Uterine smooth muscle cell (primary cell): ENCODE results near the gene SLC25A40. TPM values are rescaled to one million over a fixed set of nuclear protein-coding genes. Genes with fewer than 3 reads are reported as not detected.

Source experiments
- total RNA-seq: library from RNA; depleted of rRNA; stranded (reverse); fragments of >200 nt; gene quantifications from 2 replicates; pipeline ENCODE4 v1.2.3, GENCODE V29; 2014

Gene SLC25A40, protein sequence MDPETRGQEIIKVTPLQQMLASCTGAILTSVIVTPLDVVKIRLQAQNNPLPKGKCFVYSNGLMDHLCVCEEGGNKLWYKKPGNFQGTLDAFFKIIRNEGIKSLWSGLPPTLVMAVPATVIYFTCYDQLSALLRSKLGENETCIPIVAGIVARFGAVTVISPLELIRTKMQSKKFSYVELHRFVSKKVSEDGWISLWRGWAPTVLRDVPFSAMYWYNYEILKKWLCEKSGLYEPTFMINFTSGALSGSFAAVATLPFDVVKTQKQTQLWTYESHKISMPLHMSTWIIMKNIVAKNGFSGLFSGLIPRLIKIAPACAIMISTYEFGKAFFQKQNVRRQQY
- 7.0 and 7.1 TPM in 2 replicates for total RNA-seq

DNA sequence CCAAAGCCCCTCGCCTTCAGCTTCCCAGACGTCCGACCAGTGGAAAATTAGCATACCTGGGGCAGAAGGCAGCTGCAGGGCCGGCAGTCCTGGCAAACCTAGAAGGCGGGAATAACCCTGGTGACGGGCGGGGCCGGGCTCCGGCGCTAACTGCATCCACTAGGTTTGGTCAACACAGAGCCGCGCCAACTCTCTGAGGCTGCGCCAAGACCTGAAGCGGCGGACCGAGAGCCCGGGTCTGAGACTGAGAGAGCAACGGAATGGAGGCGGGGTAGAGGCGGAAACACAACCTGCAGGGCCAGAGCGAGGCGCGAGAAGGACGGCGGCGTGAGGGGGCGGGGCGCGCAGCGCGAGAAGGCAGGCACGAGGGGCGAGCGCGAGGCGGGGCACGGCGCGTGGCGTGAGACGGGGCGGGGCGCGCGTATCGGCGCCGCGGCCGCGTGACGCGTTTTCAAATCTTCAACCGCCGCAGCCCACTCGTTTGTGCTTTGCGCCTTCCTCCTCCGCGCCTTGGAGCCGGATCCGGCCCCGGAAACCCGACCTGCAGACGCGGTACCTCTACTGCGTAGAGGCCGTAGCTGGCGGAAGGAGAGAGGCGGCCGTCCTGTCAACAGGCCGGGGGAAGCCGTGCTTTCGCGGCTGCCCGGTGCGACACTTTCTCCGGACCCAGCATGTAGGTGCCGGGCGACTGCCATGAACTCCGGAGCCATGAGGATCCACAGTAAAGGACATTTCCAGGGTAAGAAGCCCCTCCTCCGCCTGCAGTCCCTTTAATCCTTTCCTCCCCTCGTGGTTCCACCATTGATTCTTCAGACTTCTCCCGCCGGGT lies at the start of gene SLC25A40, which contains the start of gene DBF4:
Gene SLC25A40, minus strand, starts transcription at position 321 of the 829 bp plus-strand sequence. CDS start 17,633 bp downstream, outside the sequence.
Gene DBF4, plus strand, starts transcription at position 454 of the 829 bp plus-strand sequence. Its CDS starts 240 bp downstream, at position 694.

Other genes with a start within 250 kb of the SLC25A40 start
- 0.12 and 0.55 TPM in 2 replicates for gene RUNDC3B, start 248.0 kb downstream of the SLC25A40 start, total RNA-seq
- 23.1 and 56.7 TPM in 2 replicates for gene DBF4, start 133 bp upstream of the SLC25A40 start, total RNA-seq
- gene ADAM22, start 57.9 kb upstream of the SLC25A40 start, total RNA-seq: 0.75 and 0.89 TPM in 2 replicates